Measurements from ENCODE around the gene XPC. TPM values are rescaled to one million over a fixed set of nuclear protein-coding genes. Genes with fewer than 3 reads are reported as not detected.

The XPC gene
- total RNA-seq, 2 experiments from 2014 or later, result 22.7 to 38.6 TPM

GRCh38 chr3:14220933-14221332 is 42.5 kb upstream of the XPC start:
- CTCF ChIA-PET (ENCODE audit: unreplicated experiment), result no interaction called here

GRCh38 chr3:14218355-14218754 is 40.0 kb upstream of the XPC start:
- POLR2A ChIA-PET, result interaction anchor here (0.9 to 2.0 kb wide), 3 partner anchors 13 to 25 kb away, joined by 3 to 9 read pairs (median 3); no protein-coding TSS in a partner anchor
- peaks cover 24% of the 10 kb centered on the region for H3K9me3 ChIP-seq (ENCODE audit: low read length)
- H3K9me2 ChIP-seq (ENCODE audit: insufficient read depth, low read length), result no peaks in the 10 kb centered on the region
- H4K20me1 ChIP-seq (ENCODE audit: insufficient read depth, low read length), result no peaks in the 10 kb centered on the region
- H3K27ac ChIP-seq (ENCODE audit: low read depth, low read length, poor library complexity, severe bottlenecking), result no peak overlapping the region
- H3K79me2 ChIP-seq (ENCODE audit: insufficient read depth, low read depth, low read length), result no peaks in the 10 kb centered on the region
- H3K4me1 ChIP-seq (ENCODE audit: insufficient read depth, low read length, poor library complexity, severe bottlenecking), result peaks cover 11% of the 10 kb centered on the region
- CTCF ChIA-PET (ENCODE audit: unreplicated experiment), result no interaction called here
- DNase-seq (ENCODE audit: low spot score), result no peak
- no TSS peak for BruUV-seq (replicated peaks)
- TF ChIP-seq EZH2phosphoT487 (IDR thresholded peaks at IDR 0.05; ENCODE audit: borderline replicate concordance, low read depth, low read length) (no peak), CTCF (conservative IDR thresholded peaks at IDR 0.05; ENCODE audit: low read length) (no peak)
- no peaks in the 10 kb centered on the region; the same call in 1 of the 2 replicates for H3K36me3 ChIP-seq (ENCODE audit: insufficient read depth, low read length)
- intact Hi-C loops (cut with micrococcal nuclease; ENCODE audit: unreplicated experiment), result no loop called here
- H3K4me2 ChIP-seq (ENCODE audit: low read length), result peak overlapping the region; percentile 39; the same call in 1 of the 2 replicates
- no peak overlapping the region for H2AFZ ChIP-seq (ENCODE audit: low read length)
- no peak overlapping the region for H3K4me3 ChIP-seq (ENCODE audit: low read depth, low read length, poor library complexity, severe bottlenecking)

More at GRCh38 chr3:14220933-14221332, 42.5 kb upstream of the XPC start:
- POLR2A ChIA-PET, result no interaction called here
- no peaks in the 10 kb centered on the region for H3K9me2 ChIP-seq (ENCODE audit: insufficient read depth, low read length)
- TF ChIP-seq EZH2phosphoT487 (IDR thresholded peaks at IDR 0.05; ENCODE audit: borderline replicate concordance, low read depth, low read length), result no peak
- TF ChIP-seq CTCF (conservative IDR thresholded peaks at IDR 0.05; ENCODE audit: low read length), result no peak
- H3K79me2 ChIP-seq (ENCODE audit: insufficient read depth, low read depth, low read length), result no peaks in the 10 kb centered on the region
- H2AFZ ChIP-seq (ENCODE audit: low read length), result no peak overlapping the region
- H3K4me2 ChIP-seq (ENCODE audit: low read length), result no peak overlapping the region
- no peak overlapping the region for H3K27ac ChIP-seq (ENCODE audit: low read depth, low read length, poor library complexity, severe bottlenecking)
- no peak overlapping the region for H3K4me3 ChIP-seq (ENCODE audit: low read depth, low read length, poor library complexity, severe bottlenecking)
- H3K36me3 ChIP-seq (ENCODE audit: insufficient read depth, low read length), result no peaks in the 10 kb centered on the region; the same call in 1 of the 2 replicates
- H3K4me1 ChIP-seq (ENCODE audit: insufficient read depth, low read length, poor library complexity, severe bottlenecking), result peaks cover 21% of the 10 kb centered on the region
- no TSS peak for BruUV-seq (replicated peaks)
- intact Hi-C loops (cut with micrococcal nuclease; ENCODE audit: unreplicated experiment), result no loop called here
- peaks cover 24% of the 10 kb centered on the region for H3K9me3 ChIP-seq (ENCODE audit: low read length)
- H4K20me1 ChIP-seq (ENCODE audit: insufficient read depth, low read length), result no peaks in the 10 kb centered on the region
- DNase-seq (ENCODE audit: low spot score), result no peak

GRCh38 chr3:14216257-14217048 is 38.1 kb upstream of the XPC start:
- DNase-seq (ENCODE audit: low spot score), result peak; percentile 93
- H4K20me1 ChIP-seq (ENCODE audit: insufficient read depth, low read length), result no peaks in the 10 kb centered on the region
- ChIA-PET CTCF (ENCODE audit: unreplicated experiment) (interaction anchor here (0.8 kb wide), 1 partner anchor 12 kb away, joined by 8 read pairs; no protein-coding TSS in a partner anchor), POLR2A (interaction anchor here (0.8 to 1.4 kb wide), 3 partner anchors 13 to 542 kb away, joined by 3 read pairs; no protein-coding TSS in a partner anchor)
- TSS peak; percentile 91 for BruUV-seq (replicated peaks)
- H3K4me2 ChIP-seq (ENCODE audit: low read length), result peak overlapping the region; percentile 70
- peak overlapping the region; percentile 72 for H3K4me3 ChIP-seq (ENCODE audit: low read depth, low read length, poor library complexity, severe bottlenecking)
- no peaks in the 10 kb centered on the region for H3K4me1 ChIP-seq (ENCODE audit: insufficient read depth, low read length, poor library complexity, severe bottlenecking)
- no peaks in the 10 kb centered on the region for H3K9me2 ChIP-seq (ENCODE audit: insufficient read depth, low read length)
- intact Hi-C loops (cut with micrococcal nuclease; ENCODE audit: unreplicated experiment), result no loop called here
- H3K79me2 ChIP-seq (ENCODE audit: insufficient read depth, low read depth, low read length), result no peaks in the 10 kb centered on the region
- TF ChIP-seq EZH2phosphoT487 (IDR thresholded peaks at IDR 0.05; ENCODE audit: borderline replicate concordance, low read depth, low read length), result no peak
- TF ChIP-seq CTCF (conservative IDR thresholded peaks at IDR 0.05; ENCODE audit: low read length), result peak; percentile 78
- H3K9me3 ChIP-seq (ENCODE audit: low read length), result peaks cover 16% of the 10 kb centered on the region
- H3K27ac ChIP-seq (ENCODE audit: low read depth, low read length, poor library complexity, severe bottlenecking), result peak overlapping the region; percentile 86
- no peaks in the 10 kb centered on the region; the same call in 1 of the 2 replicates for H3K36me3 ChIP-seq (ENCODE audit: insufficient read depth, low read length)
- H2AFZ ChIP-seq (ENCODE audit: low read length), result peak overlapping the region; percentile 88

Data from OCI-LY7 (cell line).